SIG-M5 (cell line): ENCODE data around the gene FBXL5.

ENCODE experiments used
- DNase-seq: peaks from one replicate; lab custom pipeline; 2025; lab: John Stamatoyannopoulos, UW

FBXL5 gene

GRCh38 chr4:15676899-15677298, 21.7 kb upstream of the FBXL5 start:
- DNase-seq, result no peak

- DNase-seq, result no peak
Measured at GRCh38 chr4:15676039-15676438, 20.9 kb upstream of the FBXL5 start.

- DNase-seq, result no peak
Measured at GRCh38 chr4:15675356-15675755, 20.2 kb upstream of the FBXL5 start.

DNA sequence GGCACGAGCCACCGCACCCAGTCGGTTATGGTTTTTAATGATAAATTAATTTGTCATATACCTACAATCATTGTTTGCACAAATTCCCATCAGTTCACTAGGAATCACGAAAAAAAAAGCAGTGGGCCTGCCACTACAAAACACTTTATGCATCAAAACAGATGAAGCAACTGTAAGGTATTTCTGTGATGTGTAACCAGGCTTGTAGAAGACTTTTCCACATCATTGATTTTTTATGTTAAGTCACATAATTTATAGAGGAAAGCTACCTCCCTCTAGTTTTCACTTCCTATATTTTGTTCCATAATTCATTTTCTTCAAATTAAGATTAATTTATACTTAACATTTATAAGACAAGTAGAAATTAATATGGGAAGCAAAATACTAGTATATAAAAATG, 19.8 kb upstream of the FBXL5 start:
- no peak for DNase-seq

- DNase-seq, result no peak
Measured at GRCh38 chr4:15674046-15674445, 18.9 kb upstream of the FBXL5 start.

- no peak for DNase-seq
Measured at GRCh38 chr4:15673337-15673736, 18.2 kb upstream of the FBXL5 start.

- no peak for DNase-seq
Measured at GRCh38 chr4:15672101-15672500, 16.9 kb upstream of the FBXL5 start.

- DNase-seq, result no peak
Measured at GRCh38 chr4:15670576-15670975, 15.4 kb upstream of the FBXL5 start.

GRCh38 chr4:15668566-15669435, 13.6 kb upstream of the FBXL5 start:
- DNase-seq, result no peak

DNA sequence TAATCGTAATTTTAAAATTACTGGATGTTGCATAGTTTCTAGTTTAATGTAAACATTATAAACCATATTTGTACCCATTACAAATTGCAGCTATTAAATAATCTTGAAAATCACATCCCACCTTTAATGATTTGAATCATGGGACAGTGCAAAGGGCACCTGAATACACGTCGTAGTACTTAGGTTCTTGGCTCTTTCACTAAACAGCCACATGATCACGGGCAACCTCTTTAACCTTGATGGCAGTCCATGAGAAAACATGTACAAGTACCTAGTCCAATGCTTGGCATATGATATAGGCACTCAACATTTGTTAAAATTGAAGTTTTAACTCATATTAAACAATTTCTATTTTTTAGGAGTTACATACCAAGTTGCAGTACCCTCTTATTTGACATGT, 11.8 kb upstream of the FBXL5 start:
- no peak for DNase-seq

DNA sequence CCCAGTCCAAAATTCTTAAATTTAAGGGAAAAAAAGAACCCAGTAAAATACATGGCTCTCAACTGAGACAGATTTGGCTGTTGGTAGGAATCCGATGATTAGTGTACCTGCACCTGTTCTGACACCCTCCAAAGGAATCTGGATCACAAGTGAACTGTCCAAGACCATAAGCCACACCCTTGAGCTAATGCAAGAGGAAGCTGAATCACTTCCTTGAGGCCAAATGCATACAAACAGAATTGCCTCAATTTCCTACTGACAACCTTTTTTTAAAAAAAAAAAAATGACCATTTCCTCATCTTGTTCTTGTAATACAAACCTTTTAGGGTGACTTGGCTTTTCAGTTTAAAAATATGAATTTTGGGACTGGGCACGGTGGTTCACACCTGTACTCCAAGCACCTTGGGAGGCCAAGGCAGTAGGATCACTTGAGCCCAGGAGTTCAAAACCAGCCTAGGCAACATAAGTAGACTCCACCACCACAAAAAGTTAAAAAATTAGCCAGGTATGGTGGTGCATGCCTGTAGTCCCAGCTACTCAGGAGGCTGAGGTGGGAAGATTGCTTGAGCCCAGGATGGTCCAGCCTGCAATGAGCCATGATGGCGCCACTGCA, 10.7 kb upstream of the FBXL5 start:
- DNase-seq, result peak; percentile 15

GRCh38 chr4:15659768-15660570, 4.8 kb upstream of the FBXL5 start:
- DNase-seq, result peak; percentile 89

- no peak for DNase-seq
Measured at GRCh38 chr4:15658781-15659180, 3.6 kb upstream of the FBXL5 start.

GRCh38 chr4:15658136-15658770, 3.1 kb upstream of the FBXL5 start:
- no peak for DNase-seq

DNA sequence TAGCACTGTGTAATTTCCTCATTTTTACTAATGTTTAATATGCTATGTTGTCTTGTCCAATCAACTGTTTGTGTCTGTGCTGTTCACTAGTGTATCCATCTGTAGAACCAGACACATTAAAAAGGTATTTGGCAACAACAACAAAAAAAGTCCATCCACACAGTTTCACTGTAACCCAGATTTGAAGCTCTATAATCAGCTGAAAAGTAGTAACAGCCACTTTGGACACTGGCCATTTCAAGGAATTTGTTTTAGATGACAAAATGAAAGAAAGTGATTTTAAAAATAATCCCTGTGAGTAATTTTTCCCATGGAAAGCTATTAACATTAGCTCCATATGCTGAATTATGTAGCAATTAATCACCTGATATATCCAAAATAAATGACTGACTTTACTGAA, 2.2 kb upstream of the FBXL5 start:
- DNase-seq, result no peak

DNA sequence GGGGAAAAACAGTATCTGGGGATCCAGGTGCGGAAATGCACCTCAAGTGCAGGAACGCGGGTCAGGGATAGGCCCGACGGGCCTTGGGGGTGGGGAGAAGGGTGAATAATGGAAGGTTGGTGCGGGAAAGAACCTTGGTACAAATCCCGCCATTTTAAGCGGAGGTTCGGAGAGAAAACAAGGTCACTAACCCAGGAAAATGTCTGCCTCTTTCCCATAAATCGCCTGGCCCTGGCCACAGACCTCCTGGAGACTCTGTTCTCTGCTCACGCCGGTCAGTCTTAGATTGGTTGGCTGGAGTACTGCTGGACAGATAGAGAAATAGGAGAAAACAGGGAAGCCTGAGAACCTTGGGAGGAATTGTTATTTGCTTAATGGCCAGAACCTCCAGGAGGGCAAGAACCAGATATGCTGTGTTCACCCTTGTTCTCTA, 897 bp upstream of the FBXL5 start:
- DNase-seq, result no peak

DNA sequence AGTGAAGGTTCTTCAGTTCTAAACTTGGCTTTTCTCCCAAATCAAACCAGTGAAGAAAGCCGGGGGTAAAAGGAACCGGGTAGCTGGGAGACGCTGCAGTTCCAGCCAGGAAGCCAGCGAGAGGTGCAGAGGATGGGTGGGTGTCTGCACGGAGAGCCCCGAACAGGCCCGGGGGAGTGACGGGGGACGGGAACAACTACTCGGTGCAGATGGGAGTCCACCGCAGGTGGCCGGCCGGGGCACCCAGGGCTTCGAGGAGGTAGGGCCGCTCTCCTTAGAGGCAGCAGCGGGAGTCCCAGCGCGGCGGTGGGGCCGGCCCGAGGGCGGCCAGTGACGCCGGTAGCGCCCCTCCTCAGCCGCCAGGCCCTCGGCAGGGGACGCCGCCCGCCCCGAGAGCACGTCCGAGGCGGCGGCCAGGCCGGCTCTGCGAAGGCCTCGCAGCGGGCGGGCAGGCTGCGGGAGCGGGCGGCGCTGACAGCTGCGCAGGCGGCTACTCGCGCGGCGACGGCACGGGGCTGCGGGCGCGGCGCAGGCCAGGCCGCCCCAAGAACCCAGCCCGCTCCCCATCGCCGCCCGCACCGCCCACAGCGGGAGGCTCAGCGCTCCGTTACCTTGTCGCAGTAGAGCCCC, 449 bp downstream of the FBXL5 start:
- no peak for DNase-seq

GRCh38 chr4:15653864-15654592, 1.1 kb downstream of the FBXL5 start:
- no peak for DNase-seq

DNA sequence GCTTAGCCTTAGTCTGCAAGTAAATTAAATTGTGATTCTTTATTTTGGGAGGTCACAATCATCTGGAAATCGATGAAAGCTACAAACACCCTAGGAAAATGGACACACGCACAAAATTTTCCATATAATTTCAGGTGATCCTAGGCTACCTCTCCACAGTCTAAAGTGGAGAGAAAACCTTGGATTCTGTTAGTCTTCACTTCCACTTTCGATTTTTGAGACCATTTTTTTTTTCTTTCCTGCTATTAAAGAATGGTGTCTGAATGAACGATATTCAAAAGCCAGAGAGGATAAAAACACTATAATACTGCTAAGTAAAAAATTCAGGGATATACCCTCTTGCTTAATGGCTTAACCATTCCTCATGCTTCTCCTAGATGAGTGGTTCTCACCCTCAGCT, 1.7 kb downstream of the FBXL5 start:
- DNase-seq, result no peak

DNA sequence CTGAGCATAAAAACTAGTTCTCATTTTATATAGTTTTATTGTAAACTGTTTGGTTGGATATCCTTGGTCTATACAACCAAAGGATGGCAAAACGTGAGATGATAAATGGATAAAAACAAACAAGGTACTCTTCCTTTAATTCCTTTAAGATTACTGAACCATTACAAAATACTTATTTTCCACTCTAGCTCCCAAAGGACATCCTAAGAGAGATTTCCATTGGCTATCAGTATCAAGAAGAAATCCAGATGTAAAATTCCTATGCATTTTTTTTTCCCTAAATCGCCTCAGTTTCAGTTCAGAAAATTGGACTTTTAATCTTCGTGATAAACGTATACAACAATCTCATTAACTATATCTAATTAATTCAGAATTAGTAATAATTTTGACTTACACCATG, 2.3 kb downstream of the FBXL5 start:
- no peak for DNase-seq

DNA sequence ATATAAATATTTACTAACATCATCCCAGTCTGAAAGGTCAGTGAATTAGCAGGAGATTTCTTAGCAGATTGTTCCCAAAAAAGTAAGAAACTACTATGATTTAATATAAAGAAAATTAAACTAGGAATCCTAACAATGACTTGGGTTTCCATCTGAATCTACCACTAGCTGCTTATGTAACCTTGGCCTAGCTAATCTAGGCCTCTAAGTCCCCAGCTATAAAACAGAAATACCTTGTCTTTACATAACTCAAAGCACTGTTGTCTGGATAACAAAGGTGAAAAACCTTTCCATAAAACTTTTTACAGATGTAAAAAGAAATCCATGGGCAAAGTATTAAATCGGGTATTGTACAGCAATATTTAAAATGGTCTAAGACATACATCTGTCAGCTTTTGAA, 3.0 kb downstream of the FBXL5 start:
- no peak for DNase-seq
